ENCODE data around the gene SLC13A3.

DNA sequence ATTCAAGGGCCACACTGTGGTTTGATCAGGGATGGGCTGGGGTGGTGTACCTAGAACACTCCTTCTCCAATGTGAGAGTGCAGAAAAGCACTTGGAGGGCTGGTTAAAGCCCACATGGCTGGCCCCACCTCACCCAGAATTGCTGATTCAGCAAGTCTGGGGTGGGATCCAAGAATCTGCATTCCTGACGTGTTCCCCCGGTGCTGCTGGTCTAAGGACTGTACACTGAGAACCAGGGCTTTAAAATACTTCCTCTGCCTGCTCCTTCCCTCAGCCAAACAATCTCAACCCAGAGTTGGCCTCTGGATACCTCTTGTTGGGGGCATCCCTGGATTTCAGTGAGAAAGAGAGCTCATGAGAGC lies 87.4 kb downstream of the SLC13A3 start:
- TF ChIP-seq, protein P1, sequence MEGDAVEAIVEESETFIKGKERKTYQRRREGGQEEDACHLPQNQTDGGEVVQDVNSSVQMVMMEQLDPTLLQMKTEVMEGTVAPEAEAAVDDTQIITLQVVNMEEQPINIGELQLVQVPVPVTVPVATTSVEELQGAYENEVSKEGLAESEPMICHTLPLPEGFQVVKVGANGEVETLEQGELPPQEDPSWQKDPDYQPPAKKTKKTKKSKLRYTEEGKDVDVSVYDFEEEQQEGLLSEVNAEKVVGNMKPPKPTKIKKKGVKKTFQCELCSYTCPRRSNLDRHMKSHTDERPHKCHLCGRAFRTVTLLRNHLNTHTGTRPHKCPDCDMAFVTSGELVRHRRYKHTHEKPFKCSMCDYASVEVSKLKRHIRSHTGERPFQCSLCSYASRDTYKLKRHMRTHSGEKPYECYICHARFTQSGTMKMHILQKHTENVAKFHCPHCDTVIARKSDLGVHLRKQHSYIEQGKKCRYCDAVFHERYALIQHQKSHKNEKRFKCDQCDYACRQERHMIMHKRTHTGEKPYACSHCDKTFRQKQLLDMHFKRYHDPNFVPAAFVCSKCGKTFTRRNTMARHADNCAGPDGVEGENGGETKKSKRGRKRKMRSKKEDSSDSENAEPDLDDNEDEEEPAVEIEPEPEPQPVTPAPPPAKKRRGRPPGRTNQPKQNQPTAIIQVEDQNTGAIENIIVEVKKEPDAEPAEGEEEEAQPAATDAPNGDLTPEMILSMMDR (conservative IDR thresholded peaks at IDR 0.05): no peak
- TF ChIP-seq EZH2 (IDR thresholded peaks at IDR 0.05; ENCODE audit: low read depth): no peak

Measured in PC-9 (cell line).